NCI-H1105 (cell line): ENCODE data around the gene SMARCC2.

Experiments used
- DNase-seq: peaks from one replicate; lab custom pipeline; 2025; lab: John Stamatoyannopoulos, UW

The SMARCC2 gene

GRCh38 chr12:56189099-56189917, at the start of gene SMARCC2:
Gene SMARCC2 (minus strand): TSS chr12:56189483. CDS start chr12:56189461, 22 bp downstream.
- DNase-seq, result peak; percentile 53

GRCh38 chr12:56237552-56237951, 48.3 kb upstream of the SMARCC2 start:
- no peak for DNase-seq

GRCh38 chr12:56236985-56237384, 47.7 kb upstream of the SMARCC2 start:
- no peak for DNase-seq

- no peak for DNase-seq
Measured at GRCh38 chr12:56236091-56236490, 46.8 kb upstream of the SMARCC2 start.

- no peak for DNase-seq
Measured at GRCh38 chr12:56234746-56235436, 45.6 kb upstream of the SMARCC2 start.

GRCh38 chr12:56231184-56231582, 41.9 kb upstream of the SMARCC2 start:
- no peak for DNase-seq

GRCh38 chr12:56230432-56231183, 41.3 kb upstream of the SMARCC2 start:
- DNase-seq, result no peak

GRCh38 chr12:56229916-56230431, 40.7 kb upstream of the SMARCC2 start, which contains the start of gene SLC39A5:
Gene SLC39A5 (plus strand): TSS chr12:56230051. CDS start chr12:56231275, 1,224 bp downstream.
- DNase-seq, result no peak

GRCh38 chr12:56229082-56229481, 39.8 kb upstream of the SMARCC2 start:
- DNase-seq, result no peak

GRCh38 chr12:56224954-56225353, 35.7 kb upstream of the SMARCC2 start:
- DNase-seq, result no peak

- DNase-seq, result peak; percentile 85
Measured at GRCh38 chr12:56224102-56224701, 34.9 kb upstream of the SMARCC2 start, which contains the start of gene NABP2. Gene NABP2 (plus strand): TSS chr12:56224342. CDS start chr12:56224857, 515 bp downstream.

- DNase-seq, result no peak
Measured at GRCh38 chr12:56223571-56224101, 34.4 kb upstream of the SMARCC2 start.

GRCh38 chr12:56222531-56222895, 33.2 kb upstream of the SMARCC2 start:
- no peak for DNase-seq

GRCh38 chr12:56221757-56222530, 32.7 kb upstream of the SMARCC2 start, which contains the start of gene RNF41:
Gene RNF41 (minus strand): TSS chr12:56221922. CDS start chr12:56214047, 7,875 bp downstream.
- peak; percentile 85 for DNase-seq

GRCh38 chr12:56221232-56221756, 32.0 kb upstream of the SMARCC2 start:
- peak; percentile 17 for DNase-seq

GRCh38 chr12:56220611-56221231, 31.4 kb upstream of the SMARCC2 start:
- no peak for DNase-seq

GRCh38 chr12:56219840-56220239, 30.6 kb upstream of the SMARCC2 start:
- DNase-seq, result no peak

- DNase-seq, result no peak
Measured at GRCh38 chr12:56216461-56216860, 27.2 kb upstream of the SMARCC2 start.

GRCh38 chr12:56213878-56214277, 24.6 kb upstream of the SMARCC2 start:
- DNase-seq, result no peak

GRCh38 chr12:56212361-56212760, 23.1 kb upstream of the SMARCC2 start:
- no peak for DNase-seq
